ENCODE results near the gene NOP10. TPM values are rescaled to one million over a fixed set of nuclear protein-coding genes. Genes with fewer than 3 reads are reported as not detected.
A peak's percentile ranks its signal among the peaks of the same experiment; 100 is the strongest.

The NOP10 gene
- polyA plus RNA-seq, 4 donors, result 165 to 422 (median 337) TPM

- WGBS, 3 donors, result 91 to 94% (median 93%) methylated on average over 15 of the region's 15 CpGs
- Histone ChIP-seq H3K36me3 (ENCODE audit: control insufficient read depth in 3 of 3, insufficient read depth in 2 of 3, low read depth in 1 of 3, low read length in 3 of 3) (peaks cover 0 to 11% (median 0%) of the 10 kb centered on the region in 3 donors), H3K27ac (ENCODE audit: low read depth in 1 of 3, low read length in 2 of 3) (no peak overlapping the region), H3K4me3 (ENCODE audit: low read depth in 1 of 3, low read length in 3 of 3) (peak overlapping the region in 2 of 3 donors; percentile 55 to 99), H3K4me1 (ENCODE audit: control insufficient read depth in 3 of 3, insufficient read depth in 2 of 3, low read depth in 1 of 3, low read length in 2 of 3) (peaks cover 0 to 9% (median 5%) of the 10 kb centered on the region in 3 donors), H3K9me3 (ENCODE audit: control insufficient read depth in 2 of 2, insufficient read depth in 1 of 2, low read depth in 1 of 2, low read length in 1 of 2) (no peaks in the 10 kb centered on the region), H3K27me3 (ENCODE audit: control insufficient read depth in 3 of 3, insufficient read depth in 3 of 3, low read length in 3 of 3) (no peaks in the 10 kb centered on the region)
- FAIRE-seq, result no peak
- DNase-seq, result no peak
Observed at GRCh38 chr15:34341381-34342212, 1.3 kb downstream of the NOP10 start.

GRCh38 chr15:34339946-34340345, 3.0 kb downstream of the NOP10 start:
- no peak for DNase-seq
- H3K36me3 ChIP-seq (ENCODE audit: control insufficient read depth in 3 of 3, insufficient read depth in 2 of 3, low read depth in 1 of 3, low read length in 3 of 3), result peaks cover 0 to 11% (median 0%) of the 10 kb centered on the region in 3 donors
- no peaks in the 10 kb centered on the region for H3K9me3 ChIP-seq (ENCODE audit: control insufficient read depth in 2 of 2, insufficient read depth in 1 of 2, low read depth in 1 of 2, low read length in 1 of 2)
- H3K27ac ChIP-seq (ENCODE audit: low read depth in 1 of 3, low read length in 2 of 3), result no peak overlapping the region
- H3K27me3 ChIP-seq (ENCODE audit: control insufficient read depth in 3 of 3, insufficient read depth in 3 of 3, low read length in 3 of 3), result no peaks in the 10 kb centered on the region
- FAIRE-seq, result no peak
- 92 to 96% (median 94%) methylated on average over 3 of the region's 3 CpGs for WGBS, 3 donors
- H3K4me3 ChIP-seq (ENCODE audit: low read depth in 1 of 3, low read length in 3 of 3), result no peak overlapping the region
- H3K4me1 ChIP-seq (ENCODE audit: control insufficient read depth in 3 of 3, insufficient read depth in 2 of 3, low read depth in 1 of 3, low read length in 2 of 3), result peaks cover 0 to 9% (median 5%) of the 10 kb centered on the region in 3 donors

GRCh38 chr15:34338347-34338746, 4.6 kb downstream of the NOP10 start:
- peaks cover 0 to 11% (median 0%) of the 10 kb centered on the region in 3 donors for H3K36me3 ChIP-seq (ENCODE audit: control insufficient read depth in 3 of 3, insufficient read depth in 2 of 3, low read depth in 1 of 3, low read length in 3 of 3)
- FAIRE-seq (no peak), DNase-seq (no peak)
- WGBS, 3 donors, result 78 to 83% (median 82%) methylated on average over 16 of the region's 16 CpGs
- H3K27ac ChIP-seq (ENCODE audit: low read depth in 1 of 3, low read length in 2 of 3), result peak overlapping the region in 2 of 3 donors; percentile 33 to 36
- peak overlapping the region in 2 of 3 donors; percentile 17 to 88 for H3K4me3 ChIP-seq (ENCODE audit: low read depth in 1 of 3, low read length in 3 of 3)
- H3K9me3 ChIP-seq (ENCODE audit: control insufficient read depth in 2 of 2, insufficient read depth in 1 of 2, low read depth in 1 of 2, low read length in 1 of 2), result no peaks in the 10 kb centered on the region
- no peaks in the 10 kb centered on the region for H3K27me3 ChIP-seq (ENCODE audit: control insufficient read depth in 3 of 3, insufficient read depth in 3 of 3, low read length in 3 of 3)
- H3K4me1 ChIP-seq (ENCODE audit: control insufficient read depth in 3 of 3, insufficient read depth in 2 of 3, low read depth in 1 of 3, low read length in 2 of 3), result peaks cover 0 to 9% (median 5%) of the 10 kb centered on the region in 3 donors

GRCh38 chr15:34337557-34338306, 5.2 kb downstream of the NOP10 start, which contains the start of gene SLC12A6:
Gene SLC12A6 (minus strand): TSS chr15:34337781. CDS start chr15:34336680, 1,101 bp downstream.
- Histone ChIP-seq H3K36me3 (ENCODE audit: control insufficient read depth in 3 of 3, insufficient read depth in 2 of 3, low read depth in 1 of 3, low read length in 3 of 3) (peaks cover 0 to 11% (median 0%) of the 10 kb centered on the region in 3 donors), H3K27ac (ENCODE audit: low read depth in 1 of 3, low read length in 2 of 3) (peak within 1 kb of the TSS; percentile 52 to 92 (median 79)), H3K9me3 (ENCODE audit: control insufficient read depth in 2 of 2, insufficient read depth in 1 of 2, low read depth in 1 of 2, low read length in 1 of 2) (no peaks in the 10 kb centered on the region), H3K27me3 (ENCODE audit: control insufficient read depth in 3 of 3, insufficient read depth in 3 of 3, low read length in 3 of 3) (no peaks in the 10 kb centered on the region), H3K4me3 (ENCODE audit: low read depth in 1 of 3, low read length in 3 of 3) (peak within 1 kb of the TSS; percentile 80 to 88 (median 81)), H3K4me1 (ENCODE audit: control insufficient read depth in 3 of 3, insufficient read depth in 2 of 3, low read depth in 1 of 3, low read length in 2 of 3) (peaks cover 0 to 9% (median 5%) of the 10 kb centered on the region in 3 donors)
- DNase-seq (peak; percentile 90 to 96), FAIRE-seq (no peak)
- WGBS, 3 donors, result 1% methylated on average over 44 to 78 of the region's 78 CpGs

GRCh38 chr15:34336991-34337556, 5.9 kb downstream of the NOP10 start:
- Histone ChIP-seq H3K4me3 (ENCODE audit: low read depth in 1 of 3, low read length in 3 of 3) (peak overlapping the region; percentile 80 to 88 (median 81)), H3K27me3 (ENCODE audit: control insufficient read depth in 3 of 3, insufficient read depth in 3 of 3, low read length in 3 of 3) (no peaks in the 10 kb centered on the region), H3K9me3 (ENCODE audit: control insufficient read depth in 2 of 2, insufficient read depth in 1 of 2, low read depth in 1 of 2, low read length in 1 of 2) (no peaks in the 10 kb centered on the region), H3K27ac (ENCODE audit: low read depth in 1 of 3, low read length in 2 of 3) (peak overlapping the region; percentile 52 to 92 (median 79)), H3K4me1 (ENCODE audit: control insufficient read depth in 3 of 3, insufficient read depth in 2 of 3, low read depth in 1 of 3, low read length in 2 of 3) (peaks cover 0 to 9% (median 4%) of the 10 kb centered on the region in 3 donors), H3K36me3 (ENCODE audit: control insufficient read depth in 3 of 3, insufficient read depth in 2 of 3, low read depth in 1 of 3, low read length in 3 of 3) (peaks cover 0 to 11% (median 0%) of the 10 kb centered on the region in 3 donors)
- 1 to 2% (median 1%) methylated on average over 26 of the region's 26 CpGs for WGBS, 3 donors
- DNase-seq (peak; percentile 24 to 25), FAIRE-seq (no peak)

- peak overlapping the region in 2 of 3 donors; percentile 79 to 92 for H3K27ac ChIP-seq (ENCODE audit: low read depth in 1 of 3, low read length in 2 of 3)
- FAIRE-seq (no peak), DNase-seq (no peak)
- no peaks in the 10 kb centered on the region for H3K27me3 ChIP-seq (ENCODE audit: control insufficient read depth in 3 of 3, insufficient read depth in 3 of 3, low read length in 3 of 3)
- peak overlapping the region; percentile 80 to 88 (median 81) for H3K4me3 ChIP-seq (ENCODE audit: low read depth in 1 of 3, low read length in 3 of 3)
- WGBS, 3 donors, result 69 to 76% (median 76%) methylated on average over 16 of the region's 16 CpGs
- H3K9me3 ChIP-seq (ENCODE audit: control insufficient read depth in 2 of 2, insufficient read depth in 1 of 2, low read depth in 1 of 2, low read length in 1 of 2), result no peaks in the 10 kb centered on the region
- peaks cover 0 to 3% (median 0%) of the 10 kb centered on the region in 3 donors for H3K4me1 ChIP-seq (ENCODE audit: control insufficient read depth in 3 of 3, insufficient read depth in 2 of 3, low read depth in 1 of 3, low read length in 2 of 3)
- peaks cover 0 to 6% (median 0%) of the 10 kb centered on the region in 3 donors for H3K36me3 ChIP-seq (ENCODE audit: control insufficient read depth in 3 of 3, insufficient read depth in 2 of 3, low read depth in 1 of 3, low read length in 3 of 3)
Observed at GRCh38 chr15:34336231-34336990, 6.5 kb downstream of the NOP10 start.

- 72 to 82% (median 72%) methylated on average over 3 of the region's 3 CpGs for WGBS, 3 donors
- no peaks in the 10 kb centered on the region for H3K27me3 ChIP-seq (ENCODE audit: control insufficient read depth in 3 of 3, insufficient read depth in 3 of 3, low read length in 3 of 3)
- H3K36me3 ChIP-seq (ENCODE audit: control insufficient read depth in 3 of 3, insufficient read depth in 2 of 3, low read depth in 1 of 3, low read length in 3 of 3), result peaks cover 0 to 3% (median 0%) of the 10 kb centered on the region in 3 donors
- no peaks in the 10 kb centered on the region for H3K9me3 ChIP-seq (ENCODE audit: control insufficient read depth in 2 of 2, insufficient read depth in 1 of 2, low read depth in 1 of 2, low read length in 1 of 2)
- H3K4me1 ChIP-seq (ENCODE audit: control insufficient read depth in 3 of 3, insufficient read depth in 2 of 3, low read depth in 1 of 3, low read length in 2 of 3), result peaks cover 0 to 3% (median 0%) of the 10 kb centered on the region in 3 donors
- FAIRE-seq, result no peak
- H3K27ac ChIP-seq (ENCODE audit: low read depth in 1 of 3, low read length in 2 of 3), result peak overlapping the region in 2 of 3 donors; percentile 16 to 88
- no peak for DNase-seq
- H3K4me3 ChIP-seq (ENCODE audit: low read depth in 1 of 3, low read length in 3 of 3), result peak overlapping the region in 1 of 3 donors; percentile 16
Observed at GRCh38 chr15:34335176-34336032, 7.5 kb downstream of the NOP10 start.

Measured in small intestine (tissue), 7 donors.